ENCODE measurements around the gene CACNA1B.

CACNA1B gene

DNA sequence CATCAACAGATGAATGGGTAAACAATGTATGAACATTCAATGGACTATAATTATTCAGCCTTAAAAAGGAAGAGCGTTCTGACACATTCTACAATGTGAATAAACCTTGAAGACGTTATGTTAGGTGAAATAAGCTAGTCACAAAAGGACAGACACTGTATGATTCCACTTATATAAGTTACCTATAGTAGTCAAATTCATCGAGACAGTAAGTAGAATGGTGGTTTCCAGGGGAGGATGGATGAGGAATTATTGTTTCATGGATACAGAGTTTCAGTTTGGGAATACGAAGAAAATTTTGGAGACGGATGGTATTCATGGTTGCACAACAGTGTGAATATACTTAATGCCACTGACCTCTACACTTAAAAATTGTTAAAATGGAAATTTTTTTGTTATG is 216.4 kb downstream of the CACNA1B start:
- TF ChIP-seq, protein P1, sequence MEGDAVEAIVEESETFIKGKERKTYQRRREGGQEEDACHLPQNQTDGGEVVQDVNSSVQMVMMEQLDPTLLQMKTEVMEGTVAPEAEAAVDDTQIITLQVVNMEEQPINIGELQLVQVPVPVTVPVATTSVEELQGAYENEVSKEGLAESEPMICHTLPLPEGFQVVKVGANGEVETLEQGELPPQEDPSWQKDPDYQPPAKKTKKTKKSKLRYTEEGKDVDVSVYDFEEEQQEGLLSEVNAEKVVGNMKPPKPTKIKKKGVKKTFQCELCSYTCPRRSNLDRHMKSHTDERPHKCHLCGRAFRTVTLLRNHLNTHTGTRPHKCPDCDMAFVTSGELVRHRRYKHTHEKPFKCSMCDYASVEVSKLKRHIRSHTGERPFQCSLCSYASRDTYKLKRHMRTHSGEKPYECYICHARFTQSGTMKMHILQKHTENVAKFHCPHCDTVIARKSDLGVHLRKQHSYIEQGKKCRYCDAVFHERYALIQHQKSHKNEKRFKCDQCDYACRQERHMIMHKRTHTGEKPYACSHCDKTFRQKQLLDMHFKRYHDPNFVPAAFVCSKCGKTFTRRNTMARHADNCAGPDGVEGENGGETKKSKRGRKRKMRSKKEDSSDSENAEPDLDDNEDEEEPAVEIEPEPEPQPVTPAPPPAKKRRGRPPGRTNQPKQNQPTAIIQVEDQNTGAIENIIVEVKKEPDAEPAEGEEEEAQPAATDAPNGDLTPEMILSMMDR (IDR thresholded peaks at IDR 0.05; ENCODE audit: low read depth, low read length), result no peak
- DNase-seq (ENCODE audit: low read depth in 2 of 2), result no peak
- no peak overlapping the region for H3K4me3 ChIP-seq (replicated peaks in 1 of 2; ENCODE audit: low read depth in 2 of 2, low read length in 2 of 2)

- no peak for DNase-seq (ENCODE audit: low read depth in 2 of 2)
- H3K4me3 ChIP-seq (replicated peaks in 1 of 2; ENCODE audit: low read depth in 2 of 2, low read length in 2 of 2), result no peak overlapping the region
- TF ChIP-seq, protein P1 (IDR thresholded peaks at IDR 0.05; ENCODE audit: low read depth, low read length), result no peak
Measured at GRCh38 chr9:138095813-138096518, 218.4 kb downstream of the CACNA1B start.

DNA sequence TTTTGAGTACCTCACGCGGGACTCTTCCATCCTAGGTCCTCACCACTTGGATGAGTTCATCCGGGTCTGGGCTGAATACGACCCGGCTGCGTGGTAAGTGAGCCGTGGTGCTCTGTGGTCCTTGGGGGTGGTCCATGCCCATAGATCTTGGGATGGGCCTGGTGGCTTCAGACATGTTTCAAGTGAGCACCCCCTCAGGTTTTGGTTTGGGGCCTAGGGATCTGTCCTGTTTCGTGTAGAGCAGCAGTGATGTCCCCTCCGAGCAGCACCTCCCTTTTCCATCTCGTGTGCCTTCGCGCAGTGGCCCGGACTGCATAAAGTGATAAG is 218.9 kb downstream of the CACNA1B start:
- TF ChIP-seq, protein P1 (IDR thresholded peaks at IDR 0.05; ENCODE audit: low read depth, low read length), result no peak
- H3K4me3 ChIP-seq (replicated peaks in 1 of 2; ENCODE audit: low read depth in 2 of 2, low read length in 2 of 2), result no peak overlapping the region
- DNase-seq (ENCODE audit: low read depth in 2 of 2), result no peak

DNA sequence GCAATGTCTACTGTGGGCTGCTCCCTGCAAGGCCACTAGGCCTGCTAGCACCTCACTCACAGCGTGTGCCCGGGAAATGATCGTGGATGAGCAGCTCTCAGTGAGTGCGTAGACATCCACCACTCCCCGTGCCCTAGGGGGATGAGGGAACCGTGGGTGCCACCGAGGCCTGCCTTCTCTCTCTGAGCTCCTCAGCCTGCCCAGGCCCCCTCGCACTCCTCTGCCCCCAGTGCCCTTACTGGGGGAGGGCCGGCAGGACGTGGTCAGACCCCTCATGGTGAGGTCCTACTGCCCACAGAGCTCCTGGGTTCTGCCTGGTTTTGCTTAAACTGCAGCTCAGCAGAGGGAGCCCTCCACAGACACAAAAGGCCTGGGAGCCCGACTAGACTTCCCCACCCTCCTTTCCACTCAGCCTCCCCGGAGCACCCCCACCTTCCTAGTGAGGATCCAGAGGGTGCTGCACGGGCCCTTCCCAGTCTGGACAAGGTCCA is 220.0 kb downstream of the CACNA1B start:
- DNase-seq (ENCODE audit: low read depth in 2 of 2), result no peak
- TF ChIP-seq, protein P1 (IDR thresholded peaks at IDR 0.05; ENCODE audit: low read depth, low read length), result no peak
- H3K4me3 ChIP-seq (replicated peaks in 1 of 2; ENCODE audit: low read depth in 2 of 2, low read length in 2 of 2), result no peak overlapping the region

DNA sequence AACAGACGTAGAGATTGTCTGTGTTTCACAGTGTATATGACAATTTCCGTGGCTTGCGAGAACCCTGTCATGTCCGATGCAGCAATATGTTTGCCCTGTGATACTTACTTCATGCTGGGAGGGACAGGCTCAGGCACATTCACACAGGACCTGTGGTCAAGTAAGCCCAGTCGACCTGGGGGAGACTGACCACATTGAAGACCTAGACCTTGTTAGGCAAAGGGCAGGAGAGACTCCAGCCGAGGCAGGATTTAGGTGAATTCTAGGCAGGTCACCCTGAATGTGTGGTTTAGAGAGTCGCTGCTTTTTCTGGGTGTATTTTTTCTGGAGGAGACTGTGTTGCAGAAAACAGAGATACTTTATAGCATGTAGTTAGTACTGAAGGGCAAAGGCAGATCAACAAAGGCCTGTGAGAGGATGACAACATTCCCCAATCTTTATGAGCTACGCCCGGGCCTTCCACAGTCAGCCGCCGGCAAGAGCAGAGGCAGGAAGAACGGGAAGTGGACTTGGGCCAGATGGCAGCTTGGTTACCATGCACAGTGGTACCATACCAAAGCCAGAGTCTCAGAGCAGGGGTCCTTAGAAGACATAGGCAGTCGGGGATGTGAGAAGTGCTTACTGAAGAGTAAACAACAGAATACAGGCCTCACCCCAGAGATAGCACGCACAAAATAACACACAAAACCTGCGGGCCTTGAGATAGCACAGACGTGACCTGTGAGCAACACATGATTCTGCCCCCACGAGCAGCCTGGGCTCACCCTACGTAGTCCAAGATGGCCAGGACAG is 220.7 kb downstream of the CACNA1B start:
- no peak overlapping the region for H3K4me3 ChIP-seq (replicated peaks in 1 of 2; ENCODE audit: low read depth in 2 of 2, low read length in 2 of 2)
- no peak for DNase-seq (ENCODE audit: low read depth in 2 of 2)
- TF ChIP-seq, protein P1 (IDR thresholded peaks at IDR 0.05; ENCODE audit: low read depth, low read length), result no peak

DNA sequence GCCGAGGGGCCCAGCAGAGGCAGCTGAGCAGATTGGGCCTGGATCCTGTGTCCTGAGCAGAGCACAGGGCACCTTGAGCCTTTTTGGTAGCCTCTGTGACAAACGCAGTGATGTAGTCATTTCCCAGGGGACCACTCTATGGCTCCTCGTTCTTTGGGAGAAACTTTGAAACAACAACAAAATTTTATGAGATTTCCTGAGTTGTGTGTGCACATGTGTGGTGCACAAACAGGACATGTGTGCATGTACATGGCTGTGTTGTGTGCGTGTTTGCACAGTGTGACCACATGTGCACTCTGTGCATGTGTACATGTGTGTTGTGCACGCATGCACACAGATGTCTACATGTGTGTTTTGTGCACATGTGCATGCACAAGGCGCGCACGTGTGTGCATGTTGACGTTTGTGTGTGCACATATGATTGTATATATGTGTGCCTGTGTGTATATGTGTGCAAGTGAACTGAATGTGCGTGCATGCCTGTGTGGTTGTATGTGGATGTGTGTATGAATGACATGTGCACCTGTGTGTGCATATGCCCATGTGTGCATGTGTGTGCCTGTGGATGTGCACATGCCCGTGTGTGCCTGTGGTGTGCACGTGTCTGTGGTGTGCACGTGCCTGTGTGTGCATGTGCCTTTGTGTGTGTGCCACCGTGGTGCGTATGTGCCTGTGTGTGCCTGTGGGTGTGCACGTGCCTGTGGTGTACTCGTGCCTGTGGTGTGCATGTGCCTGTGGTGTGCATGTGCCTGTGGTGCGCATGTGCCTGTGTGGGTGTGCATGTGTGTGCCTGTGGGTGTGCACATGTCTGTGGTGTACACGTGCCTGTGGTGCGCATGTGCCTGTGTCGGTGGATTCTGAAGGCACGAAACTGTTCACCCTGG is 221.6 kb downstream of the CACNA1B start:
- TF ChIP-seq, protein P1 (IDR thresholded peaks at IDR 0.05; ENCODE audit: low read depth, low read length), result no peak
- no peak for DNase-seq (ENCODE audit: low read depth in 2 of 2)
- no peak overlapping the region for H3K4me3 ChIP-seq (replicated peaks in 1 of 2; ENCODE audit: low read depth in 2 of 2, low read length in 2 of 2)
